ENCODE data around the gene CLCN5.

GRCh38 chrX:50049228-50049627, 126.8 kb downstream of the CLCN5 start:
- TF ChIP-seq CTCF (IDR thresholded peaks at IDR 0.05) (no peak), POLR2A (IDR thresholded peaks at IDR 0.05) (no peak)
